Measurements from ENCODE around the gene ITCH. TPM values are rescaled to one million over a fixed set of nuclear protein-coding genes. Genes with fewer than 3 reads are reported as not detected.

The ITCH gene
- total RNA-seq, 2 experiments from 2014 or later, result 44.2 to 47.0 TPM

DNA sequence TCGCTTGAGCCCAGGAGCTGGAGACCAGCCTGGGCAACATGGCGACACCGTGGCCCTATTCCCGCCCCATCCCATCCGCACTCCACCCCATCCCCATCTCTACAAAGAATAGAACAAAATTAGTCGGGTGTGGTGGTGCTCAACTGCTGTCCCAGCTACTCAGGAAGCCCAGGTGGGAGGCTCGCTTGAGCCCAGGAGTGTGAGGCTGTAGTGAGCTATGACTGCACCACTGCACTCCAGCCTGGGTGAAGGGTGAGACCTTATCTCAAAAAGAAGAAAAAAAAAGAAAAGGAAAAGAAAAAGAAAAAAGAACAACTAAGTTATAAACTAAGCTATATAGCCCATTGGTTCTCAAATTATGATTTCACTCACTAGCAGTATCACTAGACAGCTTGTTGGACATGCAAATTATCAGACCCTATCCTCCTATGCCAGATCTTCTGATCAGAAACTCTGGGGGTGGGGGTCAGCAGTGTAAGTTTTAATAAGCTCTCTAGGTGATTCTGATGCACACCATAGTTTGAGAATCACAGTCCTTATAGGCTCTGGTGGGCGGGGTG is 491 bp upstream of the ITCH start:
- Mint-ChIP-seq H3K9me3 (no peaks in the 10 kb centered on the region), H3K4me1 (ENCODE audit: low read depth) (peaks cover 33% of the 10 kb centered on the region), H3K36me3 (ENCODE audit: low read depth) (peaks cover 18% of the 10 kb centered on the region), H3K4me3 (peak overlapping the region; percentile 100), H3K27ac (peak overlapping the region; percentile 95), H3K27me3 (no peaks in the 10 kb centered on the region)
- H3K4me1 ChIP-seq (ENCODE audit: insufficient read depth, low read length), result peaks cover 44% of the 10 kb centered on the region
- H3K36me3 ChIP-seq (ENCODE audit: insufficient read depth, low read length), result no peaks in the 10 kb centered on the region
- peak overlapping the region; percentile 98 for H3K4me3 ChIP-seq (ENCODE audit: low read length)
- DNase-seq (no peak), ATAC-seq (ENCODE audit: poor library complexity) (peak; percentile 20)
- ChIA-PET CTCF (interaction anchor here (0.6 to 3.5 kb wide), 3 partner anchors 31 to 153 kb away, joined by 3 to 26 read pairs (median 4); no protein-coding TSS in a partner anchor), POLR2A (interaction anchor here (0.6 to 1.9 kb wide), 19 partner anchors 11 to 1592 kb away, joined by 3 to 19 read pairs (median 4); partner anchors contain the start of genes AHCY, CBFA2T2, DYNLRB1 and EDEM2)
- H3K27me3 ChIP-seq (ENCODE audit: control insufficient read depth in 1 of 2, insufficient read depth in 2 of 2, low read length in 2 of 2), result no peaks in the 10 kb centered on the region
- no peak overlapping the region for H3K27ac ChIP-seq (ENCODE audit: low read depth in 1 of 2, low read length in 2 of 2)
- TF ChIP-seq, protein P1, sequence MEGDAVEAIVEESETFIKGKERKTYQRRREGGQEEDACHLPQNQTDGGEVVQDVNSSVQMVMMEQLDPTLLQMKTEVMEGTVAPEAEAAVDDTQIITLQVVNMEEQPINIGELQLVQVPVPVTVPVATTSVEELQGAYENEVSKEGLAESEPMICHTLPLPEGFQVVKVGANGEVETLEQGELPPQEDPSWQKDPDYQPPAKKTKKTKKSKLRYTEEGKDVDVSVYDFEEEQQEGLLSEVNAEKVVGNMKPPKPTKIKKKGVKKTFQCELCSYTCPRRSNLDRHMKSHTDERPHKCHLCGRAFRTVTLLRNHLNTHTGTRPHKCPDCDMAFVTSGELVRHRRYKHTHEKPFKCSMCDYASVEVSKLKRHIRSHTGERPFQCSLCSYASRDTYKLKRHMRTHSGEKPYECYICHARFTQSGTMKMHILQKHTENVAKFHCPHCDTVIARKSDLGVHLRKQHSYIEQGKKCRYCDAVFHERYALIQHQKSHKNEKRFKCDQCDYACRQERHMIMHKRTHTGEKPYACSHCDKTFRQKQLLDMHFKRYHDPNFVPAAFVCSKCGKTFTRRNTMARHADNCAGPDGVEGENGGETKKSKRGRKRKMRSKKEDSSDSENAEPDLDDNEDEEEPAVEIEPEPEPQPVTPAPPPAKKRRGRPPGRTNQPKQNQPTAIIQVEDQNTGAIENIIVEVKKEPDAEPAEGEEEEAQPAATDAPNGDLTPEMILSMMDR (IDR thresholded peaks at IDR 0.05), result no peak
- intact Hi-C loops (cut with DNase I, micrococcal nuclease), result loop anchor here (2.0 to 10.0 kb wide), 9 partner anchors 42 to 1628 kb away; partner anchors contain the start of genes AHCY (in 1 of the 2), CHMP4B (in 1 of the 2), DYNLRB1 (in 1 of the 2) and PIGU (in 1 of the 2)
- H3K9me3 ChIP-seq (ENCODE audit: control insufficient read depth in 1 of 2, insufficient read depth in 1 of 2, low read length in 2 of 2), result no peaks in the 10 kb centered on the region

DNA sequence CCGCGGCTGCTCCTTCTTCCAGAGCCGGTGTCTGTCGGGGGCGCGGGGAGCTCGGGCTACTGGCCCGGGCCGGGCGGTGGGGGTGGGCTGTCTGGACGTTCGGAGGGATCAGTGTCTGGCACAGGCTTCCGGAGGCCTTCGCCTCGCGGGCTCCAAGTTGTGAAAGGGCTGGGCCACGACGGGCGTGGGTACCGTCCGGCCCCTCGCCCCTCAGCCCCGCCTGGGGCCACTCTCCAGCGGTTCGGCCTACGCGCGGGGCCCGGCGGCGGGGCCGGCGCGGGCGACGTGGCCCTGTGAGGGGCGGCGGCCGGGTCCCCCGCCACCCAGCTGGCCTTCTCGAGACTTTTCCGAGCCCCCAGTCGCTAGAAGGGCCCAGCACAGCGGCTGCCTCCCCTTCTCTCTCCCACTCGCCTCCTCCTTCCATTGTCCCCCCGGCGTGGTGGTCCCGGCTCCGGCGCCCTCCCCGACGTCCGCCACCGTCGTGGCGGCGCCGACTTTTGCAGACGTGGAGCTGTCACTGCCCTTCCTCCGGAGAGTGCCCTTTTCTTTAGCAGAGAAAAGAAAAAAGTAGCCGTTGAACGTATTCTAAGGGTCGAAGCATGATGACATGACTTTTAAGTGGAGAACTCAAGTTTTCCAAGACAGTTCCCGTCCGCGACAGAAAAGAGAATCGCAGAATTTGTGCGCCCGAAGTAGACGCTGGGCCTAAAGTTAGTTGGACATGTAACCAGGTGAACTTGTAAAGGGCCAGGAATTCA is 571 bp downstream of the ITCH start:
- ATAC-seq (ENCODE audit: poor library complexity), result peak; percentile 40
- Histone ChIP-seq H3K27me3 (ENCODE audit: control insufficient read depth in 1 of 2, insufficient read depth in 2 of 2, low read length in 2 of 2) (no peaks in the 10 kb centered on the region), H3K27ac (ENCODE audit: low read depth in 1 of 2, low read length in 2 of 2) (peak overlapping the region; percentile 72 to 78), H3K36me3 (ENCODE audit: insufficient read depth, low read length) (no peaks in the 10 kb centered on the region), H3K4me3 (ENCODE audit: low read length) (peak overlapping the region; percentile 98), H3K4me1 (ENCODE audit: insufficient read depth, low read length) (peaks cover 47% of the 10 kb centered on the region), H3K9me3 (ENCODE audit: control insufficient read depth in 1 of 2, insufficient read depth in 1 of 2, low read length in 2 of 2) (no peaks in the 10 kb centered on the region)
- ChIA-PET CTCF (interaction anchor here (1.4 to 3.5 kb wide), 2 partner anchors 51 to 153 kb away, joined by 3 to 26 read pairs; partner anchors contain the start of gene DYNLRB1), POLR2A (interaction anchor here (0.6 to 1.9 kb wide), 18 partner anchors 8 to 1591 kb away, joined by 3 to 19 read pairs (median 4); partner anchors contain the start of genes AHCY, DYNLRB1, EDEM2 and MAP1LC3A)
- no peaks in the 10 kb centered on the region for H3K9me3 Mint-ChIP-seq
- TF ChIP-seq, protein P1 (IDR thresholded peaks at IDR 0.05), result no peak
- H3K27me3 Mint-ChIP-seq, result no peaks in the 10 kb centered on the region
- peak in 4 of 14 experiments; percentile 2 to 25 (median 6) for DNase-seq
- intact Hi-C loops (cut with DNase I, micrococcal nuclease), result loop anchor here (2.0 to 10.0 kb wide), 9 partner anchors 41 to 1629 kb away; partner anchors contain the start of genes AHCY (in 1 of the 2), CHMP4B (in 1 of the 2), DYNLRB1 (in 1 of the 2) and PIGU (in 1 of the 2)
- peaks cover 23% of the 10 kb centered on the region for H3K36me3 Mint-ChIP-seq (ENCODE audit: low read depth)
- peak overlapping the region; percentile 95 for H3K27ac Mint-ChIP-seq
- H3K4me3 Mint-ChIP-seq, result peak overlapping the region; percentile 100
- peaks cover 41% of the 10 kb centered on the region for H3K4me1 Mint-ChIP-seq (ENCODE audit: low read depth)

DNA sequence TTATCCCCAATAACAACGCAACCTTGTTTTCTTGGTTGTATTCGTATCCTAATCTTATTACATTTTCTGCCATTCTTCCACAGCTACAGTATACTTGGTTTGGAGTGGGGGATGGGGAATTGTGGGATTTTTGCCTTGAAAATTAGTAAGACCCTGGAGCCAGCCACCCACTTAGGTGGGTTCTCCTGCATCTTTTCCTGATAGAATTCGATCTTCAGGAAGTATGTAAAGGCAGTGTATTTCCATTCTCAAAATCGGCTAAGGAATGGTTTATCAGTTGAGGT is 1.1 kb downstream of the ITCH start:
- CTCF ChIA-PET, result interaction anchor here (1.4 to 3.5 kb wide), 2 partner anchors 52 to 152 kb away, joined by 3 to 26 read pairs; partner anchors contain the start of gene DYNLRB1
- Mint-ChIP-seq H3K4me1 (ENCODE audit: low read depth) (peaks cover 47% of the 10 kb centered on the region), H3K4me3 (peak overlapping the region; percentile 94), H3K36me3 (ENCODE audit: low read depth) (peaks cover 28% of the 10 kb centered on the region), H3K27ac (peak overlapping the region; percentile 95), H3K27me3 (no peaks in the 10 kb centered on the region), H3K9me3 (no peaks in the 10 kb centered on the region)
- TF ChIP-seq, protein P1 (IDR thresholded peaks at IDR 0.05), result no peak
- peaks cover 2% of the 10 kb centered on the region for H3K36me3 ChIP-seq (ENCODE audit: insufficient read depth, low read length)
- no peak for ATAC-seq (ENCODE audit: poor library complexity)
- H3K9me3 ChIP-seq (ENCODE audit: control insufficient read depth in 1 of 2, insufficient read depth in 1 of 2, low read length in 2 of 2), result no peaks in the 10 kb centered on the region
- intact Hi-C loops (cut with DNase I, micrococcal nuclease), result loop anchor here in 1 of 2 experiments (5.0 to 10.0 kb wide), 7 partner anchors 153 to 1629 kb away; partner anchors contain the start of genes CHMP4B, DYNLRB1, PIGU and RALY
- H3K27me3 ChIP-seq (ENCODE audit: control insufficient read depth in 1 of 2, insufficient read depth in 2 of 2, low read length in 2 of 2), result no peaks in the 10 kb centered on the region
- H3K27ac ChIP-seq (ENCODE audit: low read depth in 1 of 2, low read length in 2 of 2), result no peak overlapping the region
- no peak for DNase-seq
- H3K4me1 ChIP-seq (ENCODE audit: insufficient read depth, low read length), result peaks cover 51% of the 10 kb centered on the region
- POLR2A ChIA-PET, result interaction anchor here (0.8 to 1.2 kb wide), 2 partner anchors 43 to 151 kb away, joined by 3 read pairs; no protein-coding TSS in a partner anchor
- H3K4me3 ChIP-seq (ENCODE audit: low read length), result peak overlapping the region; percentile 98
